K562 (cell line): Measurements from ENCODE around the gene POLR2H. TPM values are rescaled to one million over a fixed set of nuclear protein-coding genes. Genes with fewer than 3 reads are reported as not detected.

Experiments
- BRD4 ChIP-seq: fragments of 200-600 bp; sonication (generic); IDR thresholded peaks from 2 replicates; pipeline ENCODE4 v1.6.1; 2017; ENCODE audit warnings: inconsistent platforms
- E2F8 ChIP-seq: fragments of 450-650 bp; IDR thresholded peaks from 2 replicates; pipeline ENCODE4 v1.7.1; 2018; ENCODE audit warnings: mild to moderate bottlenecking, low read depth; ENCODE audit not compliant: partially characterized antibody
- FOXA3 ChIP-seq, 2 experiments: fragments of 450-650 bp in 1 of 2; sonication (generic) in 1 of 2; formaldehyde crosslinking; IDR thresholded peaks in 1 of 2; conservative IDR thresholded peaks in 1 of 2; 2 replicates each; pipeline versions ENCODE4 v1.4.0 to v1.8.0; 2020 to 2022; ENCODE audit warnings: mild to moderate bottlenecking in 2 of 2, missing genetic modification reagents in 1 of 2
- GABPB2 ChIP-seq: fragments of 250-450 bp; sonication (Bioruptor Pico); conservative IDR thresholded peaks from 2 replicates; pipeline ENCODE4 v1.5.1; 2021; ENCODE audit warnings: mild to moderate bottlenecking
- HNRNPH1 ChIP-seq: fragments of 200-400 bp; formaldehyde crosslinking; optimal IDR thresholded peaks from 2 replicates; pipeline ENCODE3; 2017; ENCODE audit warnings: low read depth, mild to moderate bottlenecking, low read length, moderate library complexity
- MBD2 ChIP-seq: sonication (generic); IDR thresholded peaks from 2 replicates; pipeline ENCODE4 v1.6.1; 2016; ENCODE audit warnings: low read depth, borderline replicate concordance
- NEUROD1 ChIP-seq: fragments of 150-350 bp; IDR thresholded peaks from 2 replicates; pipeline ENCODE4 v1.6.1; 2014; ENCODE audit warnings: borderline replicate concordance, low read length, low read depth; ENCODE audit not compliant: partially characterized antibody
- RB1 ChIP-seq: fragments of 450-650 bp; IDR thresholded peaks from 2 replicates; pipeline ENCODE4 v1.6.1; 2017; ENCODE audit warnings: low read depth, mild to moderate bottlenecking
- RFX5 ChIP-seq: IDR thresholded peaks from 2 replicates; pipeline ENCODE4 v1.6.1; 2011; ENCODE audit warnings: low read depth, mild to moderate bottlenecking, improper control_type of control experiment, low read length
- SRSF1 ChIP-seq: fragments of 200-400 bp; formaldehyde crosslinking; IDR thresholded peaks from 2 replicates; pipeline ENCODE4 v1.6.1; 2017; ENCODE audit warnings: mild to moderate bottlenecking, low read depth, low read length, moderate library complexity
- STAT5B ChIP-seq: fragments of 250-450 bp; sonication (Bioruptor Pico); IDR thresholded peaks from 2 replicates; pipeline ENCODE4 v1.8.0; 2021; ENCODE audit warnings: mild to moderate bottlenecking, inconsistent platforms
- THAP12 ChIP-seq: fragments of 250-450 bp; sonication (Bioruptor Pico); IDR thresholded peaks from 2 replicates; pipeline ENCODE4 v1.9.0; 2021; ENCODE audit warnings: mild to moderate bottlenecking, inconsistent platforms
- ZNF407 ChIP-seq: fragments of 450-650 bp; IDR thresholded peaks from 2 replicates; pipeline ENCODE4 v1.6.1; 2016; ENCODE audit warnings: low read depth
- polyA plus RNA-seq, 8 experiments: library from polyadenylated mRNA; depleted of rRNA in 4 of 8; stranded (reverse) in 5 of 8; unstranded in 3 of 8; fragments of >200 nt; fragmentation: Nextera tagmentation in 2 of 8; fragmentation: Illumina TruSeq in 1 of 8; extraction: Ambion mirVana in 2 of 8; extraction: Trizol in 1 of 8; gene quantifications; 2 replicates each; pipeline versions ENCODE4 v1.2.1 to v1.2.3, GENCODE V29; 2011 to 2014; ENCODE audit warnings: inconsistent platforms in 1 of 8, missing spikeins in 1 of 8
- total RNA-seq, 7 experiments: library from RNA; depleted of rRNA in 6 of 7; stranded (reverse); fragments of >200 nt in 6 of 7; fragmentation: Illumina TruSeq in 2 of 7; extraction: Trizol in 2 of 7; gene quantifications; 2 replicates each; pipeline versions ENCODE4 v1.2.1 to v1.2.3, GENCODE V29; 2011 to 2021; ENCODE audit warnings: low replicate concordance in 1 of 7

POLR2H gene
- total and polyA plus RNA-seq, 9 of the 15 experiments (the other 6 are each of a cell fraction or from before 2014, with no cell fraction given): 128 to 512 (median 220) TPM

- TF ChIP-seq E2F8: peak; percentile 64
- no peak for TF ChIP-seq RFX5
- no peak for TF ChIP-seq GABPB2 (CRISPR knock-in tag)
- peak; percentile 20 for TF ChIP-seq NEUROD1
- peak; percentile 33; the same call in 1 of the 2 replicates for TF ChIP-seq MBD2
- TF ChIP-seq THAP12 (CRISPR knock-in tag): no peak
- TF ChIP-seq ZNF407: no peak
- TF ChIP-seq RB1: peak; percentile 44
- TF ChIP-seq FOXA3 (CRISPR knock-in tag; conservative IDR thresholded peaks at IDR 0.05 in 1 of 2, IDR thresholded peaks at IDR 0.05 in 1 of 2): no peak
- TF ChIP-seq STAT5B (CRISPR knock-in tag): no peak
- TF ChIP-seq SRSF1: no peak
- TF ChIP-seq HNRNPH1: no peak
- TF ChIP-seq BRD4: no peak
Measured at GRCh38 chr3:184362668-184363546, 1.4 kb downstream of the POLR2H start (continued).
